ENCODE results near the gene MAGEF1. TPM values are rescaled to one million over a fixed set of nuclear protein-coding genes. Genes with fewer than 3 reads are reported as not detected.

The MAGEF1 gene
- total RNA-seq, 1 experiment from 2014 or later = 55.4 TPM

GRCh38 chr3:184725176-184725719 lies 13.4 kb upstream of the MAGEF1 start:
- no peak for DNase-seq (ENCODE audit: low spot score)

- DNase-seq (ENCODE audit: low spot score) = no peak
Measured at GRCh38 chr3:184724699-184725098, 12.8 kb upstream of the MAGEF1 start.

GRCh38 chr3:184719709-184720108 lies 7.8 kb upstream of the MAGEF1 start:
- DNase-seq (ENCODE audit: low spot score) = no peak

- DNase-seq (ENCODE audit: low spot score) = no peak
Measured at GRCh38 chr3:184718431-184718830, 6.6 kb upstream of the MAGEF1 start.

GRCh38 chr3:184717399-184717983 lies 5.6 kb upstream of the MAGEF1 start:
- no peak for DNase-seq (ENCODE audit: low spot score)

GRCh38 chr3:184716622-184717398 lies 4.9 kb upstream of the MAGEF1 start:
- peak; percentile 57 for DNase-seq (ENCODE audit: low spot score)

- DNase-seq (ENCODE audit: low spot score) = no peak
Measured at GRCh38 chr3:184715943-184716621, 4.2 kb upstream of the MAGEF1 start.

- DNase-seq (ENCODE audit: low spot score) = no peak
Measured at GRCh38 chr3:184713521-184713920, 1.7 kb upstream of the MAGEF1 start.

- no peak for DNase-seq (ENCODE audit: low spot score)
Measured at GRCh38 chr3:184713040-184713355, 1.1 kb upstream of the MAGEF1 start.

GRCh38 chr3:184712248-184713039 lies 580 bp upstream of the MAGEF1 start:
- DNase-seq (ENCODE audit: low spot score) = no peak

GRCh38 chr3:184710870-184711492 lies 883 bp downstream of the MAGEF1 start:
- no peak for DNase-seq (ENCODE audit: low spot score)

GRCh38 chr3:184703657-184704056 lies 8.2 kb downstream of the MAGEF1 start:
- DNase-seq (ENCODE audit: low spot score) = no peak

GRCh38 chr3:184700759-184701158 lies 11.1 kb downstream of the MAGEF1 start:
- DNase-seq (ENCODE audit: low spot score) = no peak

GRCh38 chr3:184697845-184698244 lies 14.0 kb downstream of the MAGEF1 start:
- DNase-seq (ENCODE audit: low spot score) = no peak

GRCh38 chr3:184696697-184697096 lies 15.2 kb downstream of the MAGEF1 start:
- no peak for DNase-seq (ENCODE audit: low spot score)

- no peak for DNase-seq (ENCODE audit: low spot score)
Measured at GRCh38 chr3:184694716-184695115, 17.1 kb downstream of the MAGEF1 start.

- DNase-seq (ENCODE audit: low spot score) = no peak
Measured at GRCh38 chr3:184694133-184694665, 17.7 kb downstream of the MAGEF1 start.

- no peak for DNase-seq (ENCODE audit: low spot score)
Measured at GRCh38 chr3:184693011-184693975, 18.6 kb downstream of the MAGEF1 start.

- no peak for DNase-seq (ENCODE audit: low spot score)
Measured at GRCh38 chr3:184691397-184692231, 20.2 kb downstream of the MAGEF1 start.
